Measurements from ENCODE around the gene CRIP1.

Gene CRIP1, protein sequence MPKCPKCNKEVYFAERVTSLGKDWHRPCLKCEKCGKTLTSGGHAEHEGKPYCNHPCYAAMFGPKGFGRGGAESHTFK
- total RNA-seq, result 67.2 to 74.0 (median 73.6) reads per million in 3 donors

DNA sequence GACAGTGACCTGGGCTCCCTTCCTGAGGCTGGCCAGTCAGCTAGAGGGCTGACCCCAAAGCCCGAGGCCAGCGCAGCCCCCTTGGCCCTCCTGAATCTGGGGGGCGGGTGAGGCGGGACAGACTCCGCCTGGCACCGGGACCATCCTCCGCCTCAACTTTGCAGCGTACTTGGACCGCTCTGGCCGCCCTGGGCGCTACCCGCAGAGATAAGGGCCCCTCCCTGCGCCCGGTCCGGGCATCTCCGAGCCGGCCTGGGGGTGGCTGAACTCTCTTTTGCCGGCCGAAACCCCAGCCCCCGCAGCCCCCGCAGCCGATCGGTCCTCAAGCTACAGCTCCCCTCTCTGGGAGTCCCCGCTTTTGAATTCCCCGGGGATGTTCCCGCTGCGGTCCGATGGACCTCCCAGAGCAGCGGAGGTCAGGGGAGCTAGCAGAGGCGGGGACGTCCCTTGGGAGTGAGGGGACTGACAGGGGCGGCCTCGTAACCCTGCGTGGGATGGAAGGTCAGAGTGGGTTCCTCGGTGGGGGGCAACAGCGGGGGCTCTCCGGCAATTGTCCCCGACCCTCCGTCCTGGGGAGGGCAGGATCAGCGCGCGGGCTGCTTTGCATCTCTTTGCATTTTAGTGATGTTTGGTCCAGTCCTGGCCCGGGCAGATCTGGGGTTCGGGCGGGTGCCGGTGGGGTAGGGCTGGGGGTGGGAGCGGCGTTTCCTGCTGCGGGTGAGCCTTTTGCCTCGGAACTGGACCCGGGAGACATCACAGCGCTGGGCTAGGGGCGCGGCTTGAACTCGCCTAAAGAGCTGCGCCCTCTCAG is at the start of gene CRIP1:
Gene CRIP1 (plus strand): TSS at position 724 of the 811 bp plus-strand sequence. CDS start 374 bp downstream, outside the sequence.
- Histone ChIP-seq H3K4me3 (ENCODE audit: insufficient read depth, low read depth, low read length, poor library complexity, severe bottlenecking) (peak within 1 kb of the TSS; percentile 71), H3K27ac (ENCODE audit: insufficient read depth, low read length, poor library complexity, severe bottlenecking) (peak within 1 kb of the TSS; percentile 100), H3K36me3 (ENCODE audit: control insufficient read depth, insufficient read depth, low read length) (no peaks in the 10 kb centered on the region), H3K4me1 (ENCODE audit: control insufficient read depth, insufficient read depth, low read length, poor library complexity, severe bottlenecking) (peaks cover 76% of the 10 kb centered on the region), H3K27me3 (replicated peaks; ENCODE audit: control insufficient read depth, insufficient read depth, low read length, poor library complexity, severe bottlenecking) (no peaks in the 10 kb centered on the region), H3K9me3 (ENCODE audit: control insufficient read depth, low read length) (no peaks in the 10 kb centered on the region)
- DNase-seq, result no peak

DNA sequence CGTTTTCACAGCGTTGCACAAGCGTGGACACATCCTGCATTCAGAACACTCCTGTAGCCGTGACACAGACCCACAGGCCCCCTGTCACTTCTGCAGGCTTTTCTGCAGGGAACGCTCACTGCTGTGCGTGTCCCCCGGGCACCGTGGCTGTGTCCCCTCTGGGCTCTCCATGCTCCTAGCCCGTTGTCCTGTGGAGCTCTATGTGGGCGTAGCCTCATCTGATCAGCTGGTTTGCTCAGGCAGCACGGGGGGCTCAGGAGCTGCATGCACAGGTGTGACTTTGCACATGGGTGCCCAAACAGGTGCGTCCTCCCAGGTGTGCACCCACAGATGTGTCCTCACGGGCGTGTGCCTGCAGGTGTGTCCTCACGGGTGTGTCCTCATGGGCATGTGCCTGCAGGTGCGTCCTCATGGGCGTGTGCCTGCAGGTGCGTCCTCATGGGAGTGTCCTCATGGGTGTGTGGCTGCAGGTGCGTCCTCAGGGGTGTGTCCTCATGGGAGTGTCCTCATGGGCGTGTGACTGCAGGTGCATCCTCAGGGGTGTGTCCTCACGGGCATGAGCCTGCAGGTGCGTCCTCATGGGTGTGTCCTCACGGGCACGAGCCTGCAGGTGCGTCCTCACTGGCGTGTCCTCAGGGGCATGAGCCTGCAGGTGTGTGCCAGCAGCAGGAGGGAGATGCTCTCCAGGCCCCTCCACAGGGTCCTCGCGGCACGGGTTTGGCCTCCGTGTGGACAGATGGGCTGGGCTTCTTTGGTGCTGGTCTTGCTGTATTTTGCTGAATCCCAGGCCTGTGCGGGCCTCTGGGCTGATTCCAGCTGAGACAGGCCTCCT is 49.6 kb upstream of the CRIP1 start:
- DNase-seq, result no peak
- H3K4me3 ChIP-seq (ENCODE audit: insufficient read depth, low read depth, low read length, poor library complexity, severe bottlenecking), result no peak overlapping the region
- no peaks in the 10 kb centered on the region for H3K27me3 ChIP-seq (replicated peaks; ENCODE audit: control insufficient read depth, insufficient read depth, low read length, poor library complexity, severe bottlenecking)
- no peaks in the 10 kb centered on the region for H3K4me1 ChIP-seq (ENCODE audit: control insufficient read depth, insufficient read depth, low read length, poor library complexity, severe bottlenecking)
- peaks cover 3% of the 10 kb centered on the region for H3K36me3 ChIP-seq (ENCODE audit: control insufficient read depth, insufficient read depth, low read length)
- no peaks in the 10 kb centered on the region for H3K9me3 ChIP-seq (ENCODE audit: control insufficient read depth, low read length)
- H3K27ac ChIP-seq (ENCODE audit: insufficient read depth, low read length, poor library complexity, severe bottlenecking), result no peak overlapping the region

DNA sequence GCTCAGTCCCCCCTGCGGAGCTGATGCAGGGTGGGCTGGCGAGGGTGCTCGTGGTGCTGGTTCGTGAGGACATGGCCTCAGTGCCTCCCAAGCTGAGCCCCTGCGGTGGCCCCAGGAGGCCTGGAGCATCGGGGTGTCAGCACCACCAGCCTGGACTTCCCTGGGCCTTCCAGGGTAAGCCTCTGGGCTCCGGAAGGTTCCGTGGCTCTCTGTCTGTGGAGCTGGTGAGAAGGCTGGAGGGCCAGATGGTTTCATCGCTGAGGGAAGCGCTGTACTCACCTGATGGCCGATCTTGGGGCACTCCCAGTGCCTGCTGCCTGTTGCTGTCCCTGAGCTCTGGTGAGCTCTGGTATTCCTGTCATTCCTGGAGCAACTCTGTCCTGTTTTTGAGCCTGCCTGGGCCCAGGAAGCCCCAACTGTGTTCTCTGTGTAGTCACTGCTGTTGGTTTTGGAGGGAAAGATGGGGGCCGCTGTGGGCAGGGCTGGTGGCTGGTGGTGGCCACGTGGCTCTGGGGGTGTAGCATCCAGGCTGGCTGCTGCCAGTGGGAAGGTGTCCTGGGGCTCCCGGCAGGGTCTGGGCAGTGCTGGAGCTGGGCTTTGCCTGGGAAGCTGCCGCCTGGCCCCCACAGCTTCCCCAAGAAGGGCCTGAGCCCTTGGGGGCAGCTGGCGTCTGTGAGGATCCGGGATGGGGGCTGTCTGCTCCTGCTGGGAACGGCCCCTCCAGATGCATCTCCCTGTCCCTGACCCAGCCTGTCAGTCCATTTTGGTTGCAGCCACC is 48.8 kb upstream of the CRIP1 start:
- Histone ChIP-seq H3K4me1 (ENCODE audit: control insufficient read depth, insufficient read depth, low read length, poor library complexity, severe bottlenecking) (no peaks in the 10 kb centered on the region), H3K9me3 (ENCODE audit: control insufficient read depth, low read length) (no peaks in the 10 kb centered on the region), H3K27ac (ENCODE audit: insufficient read depth, low read length, poor library complexity, severe bottlenecking) (no peak overlapping the region), H3K4me3 (ENCODE audit: insufficient read depth, low read depth, low read length, poor library complexity, severe bottlenecking) (no peak overlapping the region), H3K36me3 (ENCODE audit: control insufficient read depth, insufficient read depth, low read length) (peaks cover 6% of the 10 kb centered on the region), H3K27me3 (replicated peaks; ENCODE audit: control insufficient read depth, insufficient read depth, low read length, poor library complexity, severe bottlenecking) (no peaks in the 10 kb centered on the region)
- DNase-seq, result no peak

DNA sequence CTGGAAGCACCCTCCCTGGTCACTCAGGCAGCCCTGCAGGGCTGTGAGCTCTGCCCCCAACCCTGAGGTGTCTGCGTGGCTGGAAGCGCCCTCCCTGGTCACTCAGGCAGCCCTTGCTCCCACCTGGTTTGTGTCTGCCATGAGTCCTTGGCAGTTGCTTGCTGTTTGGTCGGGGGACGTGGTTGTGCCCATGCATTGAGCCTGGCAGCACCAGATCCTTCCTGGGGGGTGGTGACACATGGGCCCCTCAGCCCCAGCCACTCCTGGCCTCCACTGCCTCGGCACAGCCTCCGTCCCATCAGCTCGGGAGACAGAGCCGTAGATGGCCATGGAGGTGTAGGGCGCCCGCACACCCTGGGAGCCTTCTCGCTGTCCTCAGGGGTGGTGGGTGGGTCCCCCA is 47.5 kb upstream of the CRIP1 start:
- H3K36me3 ChIP-seq (ENCODE audit: control insufficient read depth, insufficient read depth, low read length), result peaks cover 6% of the 10 kb centered on the region
- H3K27ac ChIP-seq (ENCODE audit: insufficient read depth, low read length, poor library complexity, severe bottlenecking), result no peak overlapping the region

DNA sequence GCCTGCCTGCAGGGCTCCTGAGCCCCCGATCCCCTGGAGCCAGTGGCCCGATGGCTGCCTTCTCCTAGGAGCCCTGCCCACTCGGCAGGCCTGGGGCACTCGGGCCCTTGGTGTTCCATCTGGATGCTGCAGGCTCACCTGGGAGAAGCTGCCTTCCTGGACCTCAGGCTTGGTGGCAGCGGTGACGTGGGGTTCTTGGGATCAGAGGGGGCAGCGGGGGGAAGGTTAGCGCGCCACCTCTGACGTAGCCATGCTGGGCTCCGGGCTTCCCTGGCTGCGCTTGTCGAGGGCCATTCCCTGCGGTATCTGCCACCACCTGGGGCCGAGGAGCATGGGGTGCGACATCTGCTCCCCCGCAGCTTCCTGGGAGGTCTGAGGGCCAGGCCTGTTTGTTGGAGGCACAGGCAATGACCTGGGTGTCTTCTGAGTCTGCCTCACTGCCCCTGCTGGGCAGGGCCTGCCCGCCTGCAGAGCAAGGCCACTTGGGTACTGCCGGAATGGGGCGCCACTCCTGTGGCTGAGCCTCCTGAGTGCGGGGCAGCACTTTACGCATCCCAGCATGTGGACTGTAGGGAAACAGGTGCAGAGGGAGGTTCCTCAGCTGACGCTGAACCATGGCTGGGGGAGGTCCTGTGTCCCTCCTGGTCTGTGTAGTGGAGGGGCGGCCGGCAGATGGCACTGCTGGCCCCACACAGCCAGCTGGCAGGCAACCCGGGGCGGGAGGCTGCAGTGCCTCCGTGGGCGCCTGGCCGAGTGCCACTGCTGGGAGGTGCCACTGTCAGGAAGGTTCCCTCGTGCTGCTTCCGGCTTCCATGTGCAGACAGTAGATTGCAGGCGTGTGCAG is 46.8 kb upstream of the CRIP1 start:
- Histone ChIP-seq H3K27ac (ENCODE audit: insufficient read depth, low read length, poor library complexity, severe bottlenecking) (no peak overlapping the region), H3K36me3 (ENCODE audit: control insufficient read depth, insufficient read depth, low read length) (peaks cover 6% of the 10 kb centered on the region)

More for the DNA sequence above, 47.5 kb upstream of the CRIP1 start:
- Histone ChIP-seq H3K4me3 (ENCODE audit: insufficient read depth, low read depth, low read length, poor library complexity, severe bottlenecking) (no peak overlapping the region), H3K9me3 (ENCODE audit: control insufficient read depth, low read length) (no peaks in the 10 kb centered on the region), H3K4me1 (ENCODE audit: control insufficient read depth, insufficient read depth, low read length, poor library complexity, severe bottlenecking) (no peaks in the 10 kb centered on the region), H3K27me3 (replicated peaks; ENCODE audit: control insufficient read depth, insufficient read depth, low read length, poor library complexity, severe bottlenecking) (no peaks in the 10 kb centered on the region)
- DNase-seq, result no peak

DNA sequence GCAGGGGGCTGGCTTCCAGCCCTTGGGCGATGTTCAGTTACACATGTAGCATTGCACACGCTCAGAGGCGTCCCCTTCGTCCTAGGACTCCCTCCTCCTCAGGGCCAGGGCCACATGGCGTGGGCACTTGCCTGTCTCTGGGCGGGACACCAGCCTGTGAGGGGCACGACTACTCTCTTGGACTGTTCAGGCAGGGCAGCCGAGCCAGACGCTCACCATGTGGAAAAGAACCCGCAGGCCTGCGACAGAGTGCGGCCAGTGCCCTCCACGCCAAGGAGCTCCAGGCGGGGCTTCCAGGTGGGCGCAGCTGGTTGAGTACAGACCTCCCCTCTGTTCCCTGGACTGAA is 46.2 kb upstream of the CRIP1 start:
- no peak for DNase-seq
- H3K9me3 ChIP-seq (ENCODE audit: control insufficient read depth, low read length), result no peaks in the 10 kb centered on the region
- H3K27ac ChIP-seq (ENCODE audit: insufficient read depth, low read length, poor library complexity, severe bottlenecking), result no peak overlapping the region
- peaks cover 6% of the 10 kb centered on the region for H3K36me3 ChIP-seq (ENCODE audit: control insufficient read depth, insufficient read depth, low read length)
- H3K4me3 ChIP-seq (ENCODE audit: insufficient read depth, low read depth, low read length, poor library complexity, severe bottlenecking), result no peak overlapping the region
- no peaks in the 10 kb centered on the region for H3K4me1 ChIP-seq (ENCODE audit: control insufficient read depth, insufficient read depth, low read length, poor library complexity, severe bottlenecking)
- no peaks in the 10 kb centered on the region for H3K27me3 ChIP-seq (replicated peaks; ENCODE audit: control insufficient read depth, insufficient read depth, low read length, poor library complexity, severe bottlenecking)

More for the DNA sequence above, 46.8 kb upstream of the CRIP1 start:
- no peaks in the 10 kb centered on the region for H3K4me1 ChIP-seq (ENCODE audit: control insufficient read depth, insufficient read depth, low read length, poor library complexity, severe bottlenecking)
- no peak for DNase-seq
- no peaks in the 10 kb centered on the region for H3K27me3 ChIP-seq (replicated peaks; ENCODE audit: control insufficient read depth, insufficient read depth, low read length, poor library complexity, severe bottlenecking)
- H3K9me3 ChIP-seq (ENCODE audit: control insufficient read depth, low read length), result no peaks in the 10 kb centered on the region
- H3K4me3 ChIP-seq (ENCODE audit: insufficient read depth, low read depth, low read length, poor library complexity, severe bottlenecking), result no peak overlapping the region

DNA sequence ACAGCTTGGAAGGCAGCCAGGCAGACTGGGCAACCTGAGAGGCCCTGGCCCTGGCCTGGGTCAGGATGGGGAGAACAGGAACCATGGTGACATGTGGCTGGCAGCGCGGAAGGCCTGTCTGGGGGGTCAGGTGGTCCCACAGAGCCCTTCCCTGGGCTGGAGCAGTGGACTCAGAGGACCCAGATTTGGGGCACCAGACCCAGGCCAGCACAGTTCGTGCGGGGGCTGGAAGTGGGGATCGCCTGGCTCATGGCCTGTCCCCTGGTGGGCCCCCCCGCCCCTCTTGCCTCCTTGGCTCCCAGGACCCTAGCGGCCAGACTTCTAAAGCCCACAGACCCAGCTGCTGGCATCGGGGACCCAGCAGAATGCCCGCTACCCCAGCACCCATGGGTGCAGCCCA is 45.7 kb upstream of the CRIP1 start:
- no peak for DNase-seq
- no peak overlapping the region for H3K27ac ChIP-seq (ENCODE audit: insufficient read depth, low read length, poor library complexity, severe bottlenecking)
- no peak overlapping the region for H3K4me3 ChIP-seq (ENCODE audit: insufficient read depth, low read depth, low read length, poor library complexity, severe bottlenecking)
- no peaks in the 10 kb centered on the region for H3K9me3 ChIP-seq (ENCODE audit: control insufficient read depth, low read length)
- no peaks in the 10 kb centered on the region for H3K27me3 ChIP-seq (replicated peaks; ENCODE audit: control insufficient read depth, insufficient read depth, low read length, poor library complexity, severe bottlenecking)
- peaks cover 6% of the 10 kb centered on the region for H3K36me3 ChIP-seq (ENCODE audit: control insufficient read depth, insufficient read depth, low read length)
- H3K4me1 ChIP-seq (ENCODE audit: control insufficient read depth, insufficient read depth, low read length, poor library complexity, severe bottlenecking), result no peaks in the 10 kb centered on the region

DNA sequence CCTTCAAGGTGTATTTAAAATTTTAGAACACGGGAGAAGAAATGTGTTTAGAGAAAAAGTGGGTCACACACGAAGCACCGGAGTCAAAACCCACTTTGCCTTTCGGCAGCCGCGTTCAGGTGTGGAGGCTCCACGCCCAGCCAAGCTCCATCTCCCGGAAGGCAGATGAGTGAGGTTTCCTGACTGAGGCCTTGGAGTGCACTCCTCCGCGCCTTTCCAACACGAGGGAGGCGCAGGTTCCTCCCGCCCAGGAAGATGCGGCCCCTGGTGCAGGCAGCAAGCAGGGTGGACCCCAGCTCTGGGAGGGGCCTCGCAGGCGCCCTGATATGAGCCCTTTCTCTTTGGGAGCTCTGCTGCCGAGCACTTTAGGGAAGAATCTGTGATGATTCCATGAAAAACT is 44.6 kb upstream of the CRIP1 start:
- Histone ChIP-seq H3K27me3 (replicated peaks; ENCODE audit: control insufficient read depth, insufficient read depth, low read length, poor library complexity, severe bottlenecking) (no peaks in the 10 kb centered on the region), H3K4me3 (ENCODE audit: insufficient read depth, low read depth, low read length, poor library complexity, severe bottlenecking) (no peak overlapping the region), H3K4me1 (ENCODE audit: control insufficient read depth, insufficient read depth, low read length, poor library complexity, severe bottlenecking) (no peaks in the 10 kb centered on the region), H3K27ac (ENCODE audit: insufficient read depth, low read length, poor library complexity, severe bottlenecking) (no peak overlapping the region), H3K36me3 (ENCODE audit: control insufficient read depth, insufficient read depth, low read length) (peaks cover 6% of the 10 kb centered on the region), H3K9me3 (ENCODE audit: control insufficient read depth, low read length) (no peaks in the 10 kb centered on the region)
- no peak for DNase-seq

DNA sequence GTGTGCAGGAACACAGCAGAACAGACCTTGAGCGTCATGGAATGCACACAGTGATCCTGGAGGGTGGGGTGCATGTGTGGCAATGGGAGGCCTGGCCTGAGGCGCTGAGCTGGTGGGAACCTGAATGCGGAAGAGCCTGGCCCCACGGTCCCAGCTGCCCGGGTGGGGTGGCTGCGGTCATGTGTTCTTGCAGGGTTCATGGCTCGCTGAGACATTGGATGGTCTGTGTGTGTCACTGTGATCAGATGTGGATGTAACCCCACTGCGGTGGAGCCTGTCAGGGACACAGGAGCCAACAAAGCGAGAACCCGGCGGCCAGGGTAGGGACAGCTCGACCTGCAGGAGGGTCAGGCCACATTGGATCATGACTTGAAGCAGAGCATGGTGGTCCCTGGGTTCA is 43.9 kb upstream of the CRIP1 start:
- Histone ChIP-seq H3K27me3 (replicated peaks; ENCODE audit: control insufficient read depth, insufficient read depth, low read length, poor library complexity, severe bottlenecking) (no peaks in the 10 kb centered on the region), H3K36me3 (ENCODE audit: control insufficient read depth, insufficient read depth, low read length) (peaks cover 6% of the 10 kb centered on the region), H3K27ac (ENCODE audit: insufficient read depth, low read length, poor library complexity, severe bottlenecking) (no peak overlapping the region), H3K4me3 (ENCODE audit: insufficient read depth, low read depth, low read length, poor library complexity, severe bottlenecking) (no peak overlapping the region), H3K4me1 (ENCODE audit: control insufficient read depth, insufficient read depth, low read length, poor library complexity, severe bottlenecking) (no peaks in the 10 kb centered on the region), H3K9me3 (ENCODE audit: control insufficient read depth, low read length) (no peaks in the 10 kb centered on the region)
- no peak for DNase-seq

All from effector memory CD4-positive, alpha-beta T cell (primary cell).